Heart left ventricle (tissue), 13 donors: ENCODE measurements around the gene PCBP3.

Experiments used
- POLR2A ChIP-seq, 2 donors: fragments of 450-650 bp; IDR thresholded peaks; one replicate each; pipeline ENCODE4 v1.6.1; 2017; ENCODE audit warnings: antibody characterized with exemption in 2 of 2, mild to moderate bottlenecking in 2 of 2, moderate library complexity in 2 of 2
- TF ChIP-seq, protein P1 (sequence below), 12 donors: fragments of 200-600 bp; sonication (generic) in 4 of 12; IDR thresholded peaks; one replicate each; pipeline versions ENCODE4 v1.5.0 to v1.8.0; 2018 to 2022; ENCODE audit warnings: antibody characterized with exemption in 12 of 12, mild to moderate bottlenecking in 5 of 12
- donor health status: ischemic (EF 13 %, LVEDD 7.1; RV severe dilation, severe dysfunction).
- donor health status: DM: no; HTN: yes; CAD: no.
- donor health status: DM: no; HTN: no; CAD: no.
- donor health status: ischemic (EF 25% LVEDD 6.9; RV normal size, moderate dysfunction).
- donor health status: ischemic (EF 25% LVEDD 5.7; RV mildly dilated, moderate dysfunction).
- donor health status: ischemic (EF 35%, LVEDD 5.7; RV mildly dilated, moderate dysfunction).
- donor health status: nonischemic (EF 11% LVEDD 7.7; RV severe dilation, severe dysfunction).
- donor health status: DM: yes; HTN: yes; CAD: no.
- donor health status: PGD.
- donor health status: ischemic (EF 29% LVEDD 5.4; RV normal size, mild dysfunction).
- donor health status: nonischemic (EF 23%, LVEDD 6.1; RV moderate dilation, normal function).

DNA sequence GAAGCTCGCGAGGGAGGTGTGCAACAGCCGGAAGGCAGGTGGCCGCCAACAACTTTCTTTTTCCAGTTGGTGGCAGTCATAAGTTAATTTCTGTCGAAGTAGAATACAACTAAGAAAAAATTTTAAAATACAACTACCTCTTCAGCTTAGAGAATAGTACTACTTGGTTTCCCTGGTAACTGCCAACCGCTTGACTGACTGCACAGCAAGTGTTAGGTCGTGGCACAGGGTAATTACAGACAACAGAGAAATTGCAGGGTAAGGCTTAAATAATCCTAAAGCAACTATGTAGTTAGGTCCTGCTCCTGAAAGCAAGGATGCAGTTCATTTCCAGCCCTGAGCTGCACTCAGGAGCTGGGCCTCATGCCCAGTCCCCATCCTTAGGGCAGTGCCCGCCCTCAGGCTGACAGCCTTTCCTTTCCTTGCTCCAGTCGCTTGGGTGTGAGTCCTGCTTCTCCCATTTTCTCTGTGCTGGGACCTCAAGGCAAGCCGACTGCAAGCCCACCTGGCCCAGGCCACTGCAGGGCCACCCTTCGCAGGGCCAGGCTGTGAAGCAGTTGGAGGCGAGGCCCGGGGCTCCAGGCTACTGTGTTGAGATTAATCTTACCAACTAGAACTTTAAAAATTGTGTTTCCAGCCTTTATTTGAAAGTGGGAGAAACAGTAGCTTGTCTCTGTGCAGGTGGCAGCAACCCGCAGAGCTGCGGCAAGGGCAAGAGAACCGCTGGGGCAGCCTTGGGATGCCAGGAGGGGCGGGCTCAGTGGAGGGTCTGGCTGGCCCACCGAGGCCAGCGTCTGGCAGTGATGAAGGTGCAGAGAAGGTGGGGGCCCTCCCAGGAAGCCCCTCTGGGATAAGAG lies 148.3 kb downstream of the PCBP3 start:
- TF ChIP-seq POLR2A (IDR thresholded peaks at IDR 0.05) = no peak
- TF ChIP-seq, protein P1, sequence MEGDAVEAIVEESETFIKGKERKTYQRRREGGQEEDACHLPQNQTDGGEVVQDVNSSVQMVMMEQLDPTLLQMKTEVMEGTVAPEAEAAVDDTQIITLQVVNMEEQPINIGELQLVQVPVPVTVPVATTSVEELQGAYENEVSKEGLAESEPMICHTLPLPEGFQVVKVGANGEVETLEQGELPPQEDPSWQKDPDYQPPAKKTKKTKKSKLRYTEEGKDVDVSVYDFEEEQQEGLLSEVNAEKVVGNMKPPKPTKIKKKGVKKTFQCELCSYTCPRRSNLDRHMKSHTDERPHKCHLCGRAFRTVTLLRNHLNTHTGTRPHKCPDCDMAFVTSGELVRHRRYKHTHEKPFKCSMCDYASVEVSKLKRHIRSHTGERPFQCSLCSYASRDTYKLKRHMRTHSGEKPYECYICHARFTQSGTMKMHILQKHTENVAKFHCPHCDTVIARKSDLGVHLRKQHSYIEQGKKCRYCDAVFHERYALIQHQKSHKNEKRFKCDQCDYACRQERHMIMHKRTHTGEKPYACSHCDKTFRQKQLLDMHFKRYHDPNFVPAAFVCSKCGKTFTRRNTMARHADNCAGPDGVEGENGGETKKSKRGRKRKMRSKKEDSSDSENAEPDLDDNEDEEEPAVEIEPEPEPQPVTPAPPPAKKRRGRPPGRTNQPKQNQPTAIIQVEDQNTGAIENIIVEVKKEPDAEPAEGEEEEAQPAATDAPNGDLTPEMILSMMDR (IDR thresholded peaks at IDR 0.05) = no peak
